GM21526 (cell line): ENCODE results near the gene GPR87.

Experiments used
- ATAC-seq: cut with Tn5 transposase; IDR thresholded peaks from one replicate; pipeline ENCODE4 v1.9.1; 2021; ENCODE audit warnings: moderate library complexity; ENCODE audit not compliant: unreplicated experiment, low FRiP score

Gene GPR87

GRCh38 chr3:151318313-151318712, 1.7 kb upstream of the GPR87 start:
- ATAC-seq = no peak

GRCh38 chr3:151315846-151316245, 774 bp downstream of the GPR87 start:
- ATAC-seq = no peak

GRCh38 chr3:151315136-151315535, 1.5 kb downstream of the GPR87 start:
- no peak for ATAC-seq

- no peak for ATAC-seq
Observed at GRCh38 chr3:151314593-151314992, 2.0 kb downstream of the GPR87 start.

GRCh38 chr3:151314137-151314536, 2.5 kb downstream of the GPR87 start:
- no peak for ATAC-seq

GRCh38 chr3:151312972-151313371, 3.6 kb downstream of the GPR87 start:
- no peak for ATAC-seq

- ATAC-seq = no peak
Observed at GRCh38 chr3:151309566-151309965, 7.1 kb downstream of the GPR87 start.

- ATAC-seq = no peak
Observed at GRCh38 chr3:151307583-151308488, 8.8 kb downstream of the GPR87 start.

GRCh38 chr3:151307131-151307530, 9.5 kb downstream of the GPR87 start:
- ATAC-seq = no peak

GRCh38 chr3:151306168-151306810, 10.3 kb downstream of the GPR87 start:
- no peak for ATAC-seq

GRCh38 chr3:151305775-151306151, 10.9 kb downstream of the GPR87 start:
- ATAC-seq = no peak

GRCh38 chr3:151305060-151305774, 11.4 kb downstream of the GPR87 start:
- no peak for ATAC-seq

GRCh38 chr3:151303751-151304150, 12.9 kb downstream of the GPR87 start:
- no peak for ATAC-seq

- no peak for ATAC-seq
Observed at GRCh38 chr3:151301787-151302186, 14.8 kb downstream of the GPR87 start.

- no peak for ATAC-seq
Observed at GRCh38 chr3:151300539-151300938, 16.1 kb downstream of the GPR87 start.

- ATAC-seq = no peak
Observed at GRCh38 chr3:151299006-151299405, 17.6 kb downstream of the GPR87 start.

GRCh38 chr3:151297429-151297828, 19.2 kb downstream of the GPR87 start:
- no peak for ATAC-seq

GRCh38 chr3:151296226-151296625, 20.4 kb downstream of the GPR87 start:
- no peak for ATAC-seq

GRCh38 chr3:151293127-151293526, 23.5 kb downstream of the GPR87 start:
- no peak for ATAC-seq

- ATAC-seq = no peak
Observed at GRCh38 chr3:151290673-151291072, 25.9 kb downstream of the GPR87 start.

- no peak for ATAC-seq
Observed at GRCh38 chr3:151289445-151289844, 27.2 kb downstream of the GPR87 start.
